Measurements from ENCODE around the gene TRIOBP.

Gene TRIOBP

GRCh38 chr22:37803639-37804351, 106.9 kb downstream of the TRIOBP start:
- H3K27ac ChIP-seq = peak overlapping the region; percentile 85

GRCh38 chr22:37804352-37804880, 107.6 kb downstream of the TRIOBP start:
- CTCF ChIA-PET = no interaction called here
- TF ChIP-seq, protein P1, sequence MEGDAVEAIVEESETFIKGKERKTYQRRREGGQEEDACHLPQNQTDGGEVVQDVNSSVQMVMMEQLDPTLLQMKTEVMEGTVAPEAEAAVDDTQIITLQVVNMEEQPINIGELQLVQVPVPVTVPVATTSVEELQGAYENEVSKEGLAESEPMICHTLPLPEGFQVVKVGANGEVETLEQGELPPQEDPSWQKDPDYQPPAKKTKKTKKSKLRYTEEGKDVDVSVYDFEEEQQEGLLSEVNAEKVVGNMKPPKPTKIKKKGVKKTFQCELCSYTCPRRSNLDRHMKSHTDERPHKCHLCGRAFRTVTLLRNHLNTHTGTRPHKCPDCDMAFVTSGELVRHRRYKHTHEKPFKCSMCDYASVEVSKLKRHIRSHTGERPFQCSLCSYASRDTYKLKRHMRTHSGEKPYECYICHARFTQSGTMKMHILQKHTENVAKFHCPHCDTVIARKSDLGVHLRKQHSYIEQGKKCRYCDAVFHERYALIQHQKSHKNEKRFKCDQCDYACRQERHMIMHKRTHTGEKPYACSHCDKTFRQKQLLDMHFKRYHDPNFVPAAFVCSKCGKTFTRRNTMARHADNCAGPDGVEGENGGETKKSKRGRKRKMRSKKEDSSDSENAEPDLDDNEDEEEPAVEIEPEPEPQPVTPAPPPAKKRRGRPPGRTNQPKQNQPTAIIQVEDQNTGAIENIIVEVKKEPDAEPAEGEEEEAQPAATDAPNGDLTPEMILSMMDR (conservative IDR thresholded peaks at IDR 0.05; ENCODE audit: low read depth) = no peak
- no peak for DNase-seq (ENCODE audit: low spot score)
- peak overlapping the region; percentile 85 for H3K27ac ChIP-seq
- POLR2A ChIA-PET (ENCODE audit: low non-redundant PET) = interaction anchor here (0.5 to 1.0 kb wide), 2 partner anchors 13 to 196 kb away, joined by 3 to 7 read pairs; partner anchors contain the start of gene GGA1

More at GRCh38 chr22:37803639-37804351, 106.9 kb downstream of the TRIOBP start:
- TF ChIP-seq, protein P1 (conservative IDR thresholded peaks at IDR 0.05; ENCODE audit: low read depth) = no peak
- CTCF ChIA-PET = interaction anchor here (0.5 kb wide), 1 partner anchor 9 kb away, joined by 3 read pairs; no protein-coding TSS in a partner anchor
- DNase-seq (ENCODE audit: low spot score) = no peak
- POLR2A ChIA-PET (ENCODE audit: low non-redundant PET) = interaction anchor here (0.5 kb wide), 1 partner anchor 14 kb away, joined by 3 read pairs; no protein-coding TSS in a partner anchor

GRCh38 chr22:37804881-37805809, 108.3 kb downstream of the TRIOBP start:
- POLR2A ChIA-PET (ENCODE audit: low non-redundant PET) = interaction anchor here (0.6 to 1.0 kb wide), 2 partner anchors 93 to 197 kb away, joined by 3 to 7 read pairs; partner anchors contain the start of gene GGA1
- DNase-seq (ENCODE audit: low spot score) = peak; percentile 69
- peak overlapping the region; percentile 85 for H3K27ac ChIP-seq
- TF ChIP-seq, protein P1 (conservative IDR thresholded peaks at IDR 0.05; ENCODE audit: low read depth) = no peak
- CTCF ChIA-PET = interaction anchor here (0.6 kb wide), 1 partner anchor 125 kb away, joined by 7 read pairs; no protein-coding TSS in a partner anchor

- DNase-seq (ENCODE audit: low spot score) = no peak
- ChIA-PET CTCF (no interaction called here), POLR2A (ENCODE audit: low non-redundant PET) (interaction anchor here (0.6 kb wide), 1 partner anchor 94 kb away, joined by 3 read pairs; no protein-coding TSS in a partner anchor)
- TF ChIP-seq, protein P1 (conservative IDR thresholded peaks at IDR 0.05; ENCODE audit: low read depth) = no peak
- H3K27ac ChIP-seq = peak overlapping the region; percentile 85
Measured at GRCh38 chr22:37805810-37806277, 109.0 kb downstream of the TRIOBP start.

DNA sequence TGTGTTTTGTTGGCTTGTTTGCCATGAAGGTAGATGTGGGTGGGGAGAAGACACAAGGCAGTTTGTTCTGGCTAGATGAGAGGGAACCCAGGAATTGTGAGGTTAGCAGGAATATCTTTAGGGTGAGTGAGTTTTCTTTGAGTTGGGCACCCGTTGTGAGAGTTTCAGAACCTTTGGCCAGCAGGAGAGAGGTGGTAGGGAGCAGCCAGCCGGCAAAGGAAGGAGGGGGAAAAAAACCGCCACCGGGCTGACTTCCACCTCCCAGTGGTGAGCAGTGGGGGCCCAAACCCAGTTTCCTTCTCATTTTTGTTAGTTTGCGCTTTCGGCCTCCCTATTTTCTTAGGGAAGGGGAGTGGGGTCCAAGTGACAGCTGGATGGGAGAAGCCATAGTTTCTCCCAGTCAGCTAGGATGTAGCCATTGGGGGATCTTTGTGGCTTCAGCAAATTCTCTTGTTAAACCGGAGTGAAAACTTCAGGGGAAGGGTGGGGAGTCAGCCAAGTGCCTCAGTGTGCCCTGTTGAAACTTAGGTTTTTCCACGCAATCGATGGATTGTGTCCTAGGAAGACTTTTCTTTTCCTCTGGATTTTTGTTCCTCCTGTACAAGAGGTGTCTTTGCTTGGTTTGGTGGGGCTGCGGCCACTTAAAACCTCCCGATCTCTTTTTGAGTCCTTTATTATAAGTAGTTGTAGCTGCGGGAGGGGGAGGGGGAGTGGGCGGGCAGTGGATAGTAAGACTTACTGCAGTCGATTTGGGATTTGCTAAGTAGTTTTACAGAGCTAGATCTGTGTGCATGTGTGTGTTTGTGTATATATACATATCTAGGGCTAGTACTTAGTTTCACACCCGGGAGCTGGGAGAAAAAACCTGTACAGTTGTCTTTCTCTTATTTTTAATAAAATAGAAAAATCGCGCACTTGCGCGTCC, 109.8 kb downstream of the TRIOBP start:
- CTCF ChIA-PET = interaction anchor here (0.6 to 1.0 kb wide), 3 partner anchors 11 to 763 kb away, joined by 3 read pairs; no protein-coding TSS in a partner anchor
- DNase-seq (ENCODE audit: low spot score) = no peak
- POLR2A ChIA-PET (ENCODE audit: low non-redundant PET) = interaction anchor here (0.6 kb wide), 1 partner anchor 36 kb away, joined by 9 read pairs; no protein-coding TSS in a partner anchor

More for the DNA sequence above, 109.8 kb downstream of the TRIOBP start:
- TF ChIP-seq, protein P1 (conservative IDR thresholded peaks at IDR 0.05; ENCODE audit: low read depth) = no peak
- H3K27ac ChIP-seq = peak overlapping the region; percentile 85
